Myocyte (in vitro differentiated cells): ENCODE data around the gene LIPI. TPM values are rescaled to one million over a fixed set of nuclear protein-coding genes. Genes with fewer than 3 reads are reported as not detected.
"Not testable (repeated sequence)": the region's sequence is repeated elsewhere in the genome, so short reads cannot be mapped to it uniquely, and the experiment has no call there.

ENCODE experiments used
- DNase-seq: peaks from one replicate; pipeline ENCODE4 v3.0.0-alpha.2; 2012; ENCODE audit warnings: low read depth
- polyA plus RNA-seq: library from polyadenylated mRNA; unstranded; fragments of >200 nt; gene quantifications from one replicate; pipeline ENCODE4 v1.2.1, GENCODE V29; 2012; ENCODE audit warnings: missing spikeins
- total RNA-seq: library from RNA; depleted of rRNA; stranded (reverse); fragments of >200 nt; gene quantifications from 2 replicates; pipeline ENCODE4 v1.2.3, GENCODE V29; 2014

Gene LIPI
- total RNA-seq, result not detected in 2 replicates
- polyA plus RNA-seq, result not detected

GRCh38 chr21:14210738-14211137, at the start of gene LIPI:
Gene LIPI (minus strand): TSS chr21:14210955. CDS start chr21:14210845, 110 bp downstream.
- no peak for DNase-seq

DNA sequence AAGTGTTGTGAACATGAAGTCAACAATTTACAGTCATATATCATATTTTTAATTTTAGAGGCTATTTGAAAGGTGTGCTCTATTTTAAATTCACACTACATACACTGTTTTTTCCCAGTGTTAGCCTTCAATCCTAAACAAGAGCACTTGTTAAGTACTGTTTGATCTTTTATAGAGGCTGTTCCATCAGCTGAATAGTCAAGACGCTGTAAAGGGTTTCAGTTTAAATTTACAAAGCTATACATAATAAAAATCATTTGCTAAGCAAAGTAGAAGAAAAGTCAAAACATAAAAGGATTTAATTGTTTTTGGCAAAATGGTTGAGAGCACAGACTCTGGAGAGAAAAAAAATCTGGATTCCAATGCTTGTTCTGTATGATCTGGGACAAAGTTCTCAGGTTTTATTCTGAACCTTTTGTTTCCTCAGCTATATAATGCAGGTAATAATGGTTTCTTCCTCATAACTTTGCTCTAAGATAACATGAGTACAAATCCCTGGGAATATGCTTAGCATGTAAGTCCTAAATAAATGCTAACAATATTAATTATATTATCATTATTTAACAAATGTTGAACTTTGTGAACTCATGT, 49.5 kb upstream of the LIPI start:
- no peak for DNase-seq

DNA sequence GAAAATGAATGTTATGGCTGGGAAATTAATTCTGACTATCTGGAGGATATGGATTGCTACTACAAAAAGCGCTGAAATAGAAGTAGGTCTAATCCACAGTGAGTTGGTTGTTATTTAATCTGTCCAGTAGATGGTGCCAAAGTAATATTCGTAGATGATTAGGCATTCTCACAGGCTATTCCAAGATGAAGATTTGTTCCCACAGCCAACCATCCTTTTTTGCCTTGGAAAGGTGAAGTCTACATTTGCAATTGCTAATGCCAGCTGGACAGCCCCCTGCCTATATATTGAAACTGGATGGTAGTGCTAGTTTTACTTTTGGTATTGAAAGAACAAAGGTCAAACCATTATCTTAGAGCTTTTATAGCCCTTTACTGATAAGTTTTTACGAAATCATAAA, 49.0 kb upstream of the LIPI start:
- DNase-seq, result peak; percentile 65

DNA sequence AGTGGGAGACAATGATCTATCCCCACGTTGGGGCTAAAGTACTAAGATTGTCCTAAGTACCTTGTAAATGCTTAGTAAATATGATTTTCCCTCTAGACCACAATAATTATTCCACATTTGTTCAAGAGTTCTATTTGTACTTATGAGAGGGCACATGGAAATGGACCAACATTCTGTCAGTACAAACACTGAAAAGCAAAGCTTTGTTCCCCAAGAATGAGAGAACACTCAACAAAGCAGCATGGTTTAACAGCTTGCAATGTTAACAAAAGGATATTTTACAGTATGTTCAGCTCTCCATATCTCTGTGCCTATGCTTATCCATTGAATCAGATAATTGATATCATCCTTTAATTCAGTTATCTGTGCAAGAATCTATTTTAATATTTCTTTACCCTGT, 40.6 kb upstream of the LIPI start:
- no peak for DNase-seq

GRCh38 chr21:14245711-14246110, 35.0 kb upstream of the LIPI start:
- DNase-seq, result no peak

DNA sequence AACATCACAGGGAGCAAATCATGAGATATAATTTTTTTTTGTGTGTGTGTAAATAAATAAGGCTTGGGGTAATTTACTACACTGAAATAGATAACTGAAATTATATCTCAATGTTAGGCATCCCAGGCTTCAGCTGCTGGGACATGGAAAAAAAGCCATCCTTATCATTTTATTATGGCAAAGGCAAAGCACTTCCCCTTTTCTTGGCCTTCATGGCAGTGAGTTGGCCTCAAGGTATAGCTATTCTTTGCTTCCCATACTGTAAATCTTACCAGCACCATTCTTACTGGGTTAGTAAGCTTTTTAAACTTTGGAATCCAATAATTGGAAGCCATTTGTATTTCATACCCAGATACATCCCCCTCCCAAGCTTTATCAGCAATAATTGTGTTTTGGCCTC, 34.2 kb upstream of the LIPI start:
- no peak for DNase-seq

DNA sequence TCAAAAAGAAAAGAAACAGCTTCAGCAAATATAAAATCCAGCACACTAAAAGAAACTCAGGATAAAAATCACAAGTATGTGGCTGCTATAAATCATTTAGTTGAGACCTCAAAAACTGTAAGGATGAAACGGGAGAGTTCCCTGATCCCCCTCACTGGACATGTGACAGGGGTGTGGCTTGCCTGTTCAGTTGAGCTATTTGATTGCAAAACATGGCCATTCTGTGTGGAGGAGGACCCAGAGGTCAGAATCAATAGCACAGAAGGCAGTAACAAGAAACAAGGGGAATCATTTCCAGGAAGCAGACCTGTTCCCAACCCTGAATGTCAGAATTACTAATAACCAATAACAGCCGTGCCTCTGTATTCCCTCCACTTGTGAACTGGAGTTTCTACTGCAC, 33.1 kb upstream of the LIPI start:
- DNase-seq, result no peak

DNA sequence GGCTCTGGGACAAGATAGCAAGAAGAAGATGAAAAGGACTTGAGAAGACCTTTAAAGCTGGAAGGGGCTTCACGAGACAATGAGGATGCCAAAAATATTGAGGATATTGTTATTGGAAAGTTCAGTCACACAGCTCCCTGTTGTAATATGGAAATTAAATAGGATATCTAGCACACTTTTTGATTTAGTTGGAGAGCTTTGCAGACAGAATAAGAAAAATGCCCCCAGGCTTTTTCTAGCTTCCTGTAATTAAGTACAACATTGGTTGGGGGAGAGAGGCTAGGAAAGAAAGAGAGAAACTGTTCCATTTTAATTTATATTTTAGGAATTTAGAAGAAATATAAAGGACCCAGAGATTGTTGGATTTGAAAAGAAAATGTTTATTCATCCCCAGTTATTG, 32.7 kb upstream of the LIPI start:
- no peak for DNase-seq

DNA sequence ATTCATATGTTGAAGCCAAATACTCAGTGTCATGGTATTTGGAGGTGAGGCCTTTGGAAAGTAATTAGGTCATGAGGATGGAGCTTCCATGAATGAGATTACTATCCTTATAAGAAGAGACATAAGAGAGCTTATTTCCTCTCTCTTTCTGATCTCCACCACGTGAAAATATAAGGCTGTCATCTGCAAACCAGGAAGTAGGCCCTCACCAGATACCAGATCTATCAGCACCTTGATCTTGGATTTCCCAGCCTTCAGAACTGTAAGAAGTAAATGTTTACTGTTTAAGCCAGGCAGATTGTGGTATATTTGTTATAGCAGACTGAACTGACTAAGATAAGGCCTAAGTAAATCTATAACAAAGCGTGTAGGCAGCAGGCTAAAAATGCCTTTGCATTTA, 30.5 kb upstream of the LIPI start:
- DNase-seq, result no peak

DNA sequence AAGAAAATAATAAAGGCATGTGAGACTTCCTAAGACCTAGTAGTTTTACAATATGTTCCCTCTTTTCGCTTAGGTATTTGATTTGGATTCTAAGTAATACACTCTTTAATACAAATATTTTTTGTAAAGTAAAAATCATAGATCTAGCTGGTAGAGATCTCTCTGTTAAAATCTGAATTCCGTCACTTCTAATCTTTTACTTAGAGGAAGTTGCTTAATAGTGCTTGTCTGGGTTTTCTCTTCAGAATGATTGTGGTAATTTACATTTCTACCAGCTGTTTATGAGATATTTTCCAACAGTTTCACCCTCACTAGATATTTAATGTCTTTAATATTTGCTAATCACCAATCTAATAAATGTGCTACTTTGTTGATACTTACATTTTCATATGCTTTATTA, 28.5 kb upstream of the LIPI start:
- no peak for DNase-seq

DNA sequence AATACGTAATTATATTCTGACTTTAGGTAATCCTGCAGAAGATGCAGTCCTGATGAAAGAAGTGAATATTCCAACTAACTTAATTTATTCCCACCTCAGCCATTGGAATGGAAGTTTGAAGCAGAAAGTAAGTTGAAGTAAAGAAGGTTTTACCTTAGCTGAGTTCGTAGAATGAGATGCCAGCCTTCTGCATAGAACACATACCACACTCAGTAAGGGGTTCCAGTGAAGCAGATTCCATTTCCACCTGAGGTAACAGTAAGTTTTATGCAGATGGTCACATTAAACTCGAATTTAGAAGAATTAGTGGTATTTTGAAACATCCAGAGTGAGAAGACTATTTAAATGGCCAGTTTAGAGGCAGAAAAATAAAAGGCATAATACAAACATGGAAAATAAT, 25.4 kb upstream of the LIPI start:
- DNase-seq, result no peak

GRCh38 chr21:14235101-14235500, 24.3 kb upstream of the LIPI start:
- DNase-seq, result no peak

- DNase-seq, result no peak
Observed at GRCh38 chr21:14229399-14229798, 18.6 kb upstream of the LIPI start.

DNA sequence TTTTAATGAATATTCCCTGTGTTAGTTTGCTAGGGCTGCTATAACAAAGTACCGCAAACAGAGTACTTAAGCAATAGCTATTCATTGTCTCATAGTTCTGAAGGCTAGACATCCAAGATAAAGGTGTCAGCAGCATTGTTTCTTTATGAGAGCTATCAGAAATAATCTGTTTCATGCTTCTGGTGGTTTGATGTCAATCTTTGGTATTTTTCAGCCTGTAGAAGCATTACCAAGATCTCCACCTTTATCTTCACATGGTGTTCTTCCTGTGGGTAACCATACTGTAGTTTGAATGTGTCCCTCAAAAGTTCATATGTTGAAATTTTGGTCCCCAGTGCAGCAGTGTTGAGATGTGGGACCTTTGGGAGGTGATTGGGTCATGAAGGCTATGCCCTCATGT, 12.6 kb upstream of the LIPI start:
- no peak for DNase-seq

- DNase-seq, result peak; percentile 6
Observed at GRCh38 chr21:14215971-14216641, 5.4 kb upstream of the LIPI start, which contains the start of gene RBM11. Gene RBM11 (plus strand): TSS chr21:14216157. CDS start chr21:14216187, 30 bp downstream.

GRCh38 chr21:14213164-14213563, 2.4 kb upstream of the LIPI start:
- DNase-seq, result no peak

DNA sequence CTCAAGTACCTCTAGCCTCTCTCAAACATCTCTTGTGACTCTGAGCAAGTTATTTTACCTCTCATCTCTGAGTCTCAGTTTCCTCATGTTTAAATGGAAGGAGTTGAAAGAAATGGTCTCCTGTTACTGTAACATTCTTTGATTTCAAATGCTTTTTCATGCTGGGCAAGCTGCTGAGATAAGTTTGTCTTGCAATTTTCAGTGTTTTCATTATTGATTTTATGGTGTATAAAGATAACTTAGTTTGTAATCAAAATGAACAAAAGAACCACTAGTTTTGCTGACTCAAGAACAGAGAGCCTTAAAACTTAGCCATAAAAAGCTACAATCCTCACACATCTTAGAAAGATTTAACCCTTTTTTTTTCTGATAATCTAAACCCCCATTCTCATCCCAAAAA, 4.5 kb downstream of the LIPI start:
- no peak for DNase-seq

- DNase-seq, result not testable (repeated sequence)
Observed at GRCh38 chr21:14166463-14167223, 44.1 kb downstream of the LIPI start.

- no peak for DNase-seq
Observed at GRCh38 chr21:14143999-14144398, 66.8 kb downstream of the LIPI start.

GRCh38 chr21:14124266-14124665, 86.5 kb downstream of the LIPI start:
- DNase-seq, result no peak

GRCh38 chr21:14121719-14122118, 89.0 kb downstream of the LIPI start:
- no peak for DNase-seq

GRCh38 chr21:14120091-14120734, 90.5 kb downstream of the LIPI start:
- DNase-seq, result peak; percentile 9
